GM23338 (cell line): ENCODE measurements around the gene TRDN.

ENCODE experiments used
- EZH2 ChIP-seq: fragments of 200-600 bp; sonication (generic); IDR thresholded peaks from one replicate; pipeline ENCODE4 v1.8.0; 2017; ENCODE audit warnings: antibody characterized with exemption, mild to moderate bottlenecking, low read depth; ENCODE audit not compliant: unreplicated experiment
- EZH2phosphoT487 ChIP-seq: fragments of 200-600 bp; sonication (generic); IDR thresholded peaks from one replicate; pipeline ENCODE4 v1.8.1; 2018; ENCODE audit warnings: antibody characterized with exemption; ENCODE audit not compliant: unreplicated experiment
- JUNB ChIP-seq: IDR thresholded peaks from one replicate; pipeline ENCODE4 v1.6.1; 2016; ENCODE audit warnings: antibody characterized with exemption; ENCODE audit not compliant: unreplicated experiment
- POLR2AphosphoS5 ChIP-seq: IDR thresholded peaks from 2 replicates; pipeline ENCODE4 v1.6.1; 2016; ENCODE audit warnings: antibody characterized with exemption, low read depth
- TF ChIP-seq, protein P1 (sequence below), 2 experiments: fragments of 200-600 bp in 1 of 2; sonication (generic) in 1 of 2; conservative IDR thresholded peaks; 2 replicates each; pipeline versions ENCODE4 v1.5.1 to v1.6.1; 2016 to 2017; ENCODE audit warnings: antibody characterized with exemption in 2 of 2, low read depth in 2 of 2, mild to moderate bottlenecking in 2 of 2, moderate library complexity in 1 of 2
- TF ChIP-seq, protein P2 (sequence below): IDR thresholded peaks from one replicate; pipeline ENCODE4 v1.6.1; 2018; ENCODE audit warnings: antibody characterized with exemption; ENCODE audit not compliant: unreplicated experiment

DNA sequence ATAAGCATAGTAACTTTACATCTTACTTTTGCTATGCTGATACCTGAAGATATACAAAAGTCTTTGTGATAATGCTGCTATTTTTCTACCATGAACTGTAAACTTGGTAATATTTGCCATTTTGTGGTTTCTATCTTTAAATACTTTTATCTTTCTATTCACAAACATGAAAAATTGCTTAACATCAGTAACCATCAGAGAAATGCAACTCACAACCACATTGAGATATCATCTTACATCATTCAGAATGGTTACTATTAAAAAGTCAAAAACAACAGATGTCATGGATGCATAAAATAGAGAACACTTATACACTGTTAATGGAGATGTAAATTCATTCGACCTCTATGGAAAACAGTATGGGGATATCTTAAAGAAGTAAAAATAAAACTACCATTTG, 112.0 kb downstream of the TRDN start:
- TF ChIP-seq EZH2phosphoT487 (no peak), JUNB (no peak), EZH2 (no peak), POLR2AphosphoS5 (no peak)
- TF ChIP-seq, protein P1, sequence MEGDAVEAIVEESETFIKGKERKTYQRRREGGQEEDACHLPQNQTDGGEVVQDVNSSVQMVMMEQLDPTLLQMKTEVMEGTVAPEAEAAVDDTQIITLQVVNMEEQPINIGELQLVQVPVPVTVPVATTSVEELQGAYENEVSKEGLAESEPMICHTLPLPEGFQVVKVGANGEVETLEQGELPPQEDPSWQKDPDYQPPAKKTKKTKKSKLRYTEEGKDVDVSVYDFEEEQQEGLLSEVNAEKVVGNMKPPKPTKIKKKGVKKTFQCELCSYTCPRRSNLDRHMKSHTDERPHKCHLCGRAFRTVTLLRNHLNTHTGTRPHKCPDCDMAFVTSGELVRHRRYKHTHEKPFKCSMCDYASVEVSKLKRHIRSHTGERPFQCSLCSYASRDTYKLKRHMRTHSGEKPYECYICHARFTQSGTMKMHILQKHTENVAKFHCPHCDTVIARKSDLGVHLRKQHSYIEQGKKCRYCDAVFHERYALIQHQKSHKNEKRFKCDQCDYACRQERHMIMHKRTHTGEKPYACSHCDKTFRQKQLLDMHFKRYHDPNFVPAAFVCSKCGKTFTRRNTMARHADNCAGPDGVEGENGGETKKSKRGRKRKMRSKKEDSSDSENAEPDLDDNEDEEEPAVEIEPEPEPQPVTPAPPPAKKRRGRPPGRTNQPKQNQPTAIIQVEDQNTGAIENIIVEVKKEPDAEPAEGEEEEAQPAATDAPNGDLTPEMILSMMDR (conservative IDR thresholded peaks at IDR 0.05; ENCODE audit: low read depth in 2 of 2): no peak
- TF ChIP-seq, protein P2, sequence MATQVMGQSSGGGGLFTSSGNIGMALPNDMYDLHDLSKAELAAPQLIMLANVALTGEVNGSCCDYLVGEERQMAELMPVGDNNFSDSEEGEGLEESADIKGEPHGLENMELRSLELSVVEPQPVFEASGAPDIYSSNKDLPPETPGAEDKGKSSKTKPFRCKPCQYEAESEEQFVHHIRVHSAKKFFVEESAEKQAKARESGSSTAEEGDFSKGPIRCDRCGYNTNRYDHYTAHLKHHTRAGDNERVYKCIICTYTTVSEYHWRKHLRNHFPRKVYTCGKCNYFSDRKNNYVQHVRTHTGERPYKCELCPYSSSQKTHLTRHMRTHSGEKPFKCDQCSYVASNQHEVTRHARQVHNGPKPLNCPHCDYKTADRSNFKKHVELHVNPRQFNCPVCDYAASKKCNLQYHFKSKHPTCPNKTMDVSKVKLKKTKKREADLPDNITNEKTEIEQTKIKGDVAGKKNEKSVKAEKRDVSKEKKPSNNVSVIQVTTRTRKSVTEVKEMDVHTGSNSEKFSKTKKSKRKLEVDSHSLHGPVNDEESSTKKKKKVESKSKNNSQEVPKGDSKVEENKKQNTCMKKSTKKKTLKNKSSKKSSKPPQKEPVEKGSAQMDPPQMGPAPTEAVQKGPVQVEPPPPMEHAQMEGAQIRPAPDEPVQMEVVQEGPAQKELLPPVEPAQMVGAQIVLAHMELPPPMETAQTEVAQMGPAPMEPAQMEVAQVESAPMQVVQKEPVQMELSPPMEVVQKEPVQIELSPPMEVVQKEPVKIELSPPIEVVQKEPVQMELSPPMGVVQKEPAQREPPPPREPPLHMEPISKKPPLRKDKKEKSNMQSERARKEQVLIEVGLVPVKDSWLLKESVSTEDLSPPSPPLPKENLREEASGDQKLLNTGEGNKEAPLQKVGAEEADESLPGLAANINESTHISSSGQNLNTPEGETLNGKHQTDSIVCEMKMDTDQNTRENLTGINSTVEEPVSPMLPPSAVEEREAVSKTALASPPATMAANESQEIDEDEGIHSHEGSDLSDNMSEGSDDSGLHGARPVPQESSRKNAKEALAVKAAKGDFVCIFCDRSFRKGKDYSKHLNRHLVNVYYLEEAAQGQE: no peak
